NCI-H2171 (cell line): ENCODE measurements around the gene SALL2.
A peak's percentile ranks its signal among the peaks of the same experiment; 100 is the strongest.

ENCODE experiments used
- DNase-seq: peaks from one replicate; lab custom pipeline; 2025; lab: John Stamatoyannopoulos, UW

The SALL2 gene

GRCh38 chr14:21528381-21529348 is 2.5 kb upstream of the SALL2 start:
- peak; percentile 68 for DNase-seq

GRCh38 chr14:21527318-21527679 is 1.2 kb upstream of the SALL2 start:
- DNase-seq, result no peak

- DNase-seq, result peak; percentile 75
Observed at GRCh38 chr14:21526672-21527317, 649 bp upstream of the SALL2 start.

- peak; percentile 62 for DNase-seq
Observed at GRCh38 chr14:21525571-21525961, 580 bp downstream of the SALL2 start.

GRCh38 chr14:21524575-21525490 is 1.3 kb downstream of the SALL2 start:
- DNase-seq, result no peak

GRCh38 chr14:21523203-21523602 is 2.9 kb downstream of the SALL2 start:
- DNase-seq, result no peak

GRCh38 chr14:21521501-21521900 is 4.6 kb downstream of the SALL2 start:
- DNase-seq, result no peak

- DNase-seq, result no peak
Observed at GRCh38 chr14:21520767-21521166, 5.4 kb downstream of the SALL2 start.

- no peak for DNase-seq
Observed at GRCh38 chr14:21518725-21519124, 7.4 kb downstream of the SALL2 start.

- DNase-seq, result no peak
Observed at GRCh38 chr14:21514341-21514740, 11.8 kb downstream of the SALL2 start.

- peak; percentile 100 for DNase-seq
Observed at GRCh38 chr14:21510735-21511657, 15.2 kb downstream of the SALL2 start, which contains the start of gene METTL3. Gene METTL3 (minus strand): TSS chr14:21511340. CDS start chr14:21511223, 117 bp downstream.

- no peak for DNase-seq
Observed at GRCh38 chr14:21509432-21510143, 16.6 kb downstream of the SALL2 start.

- DNase-seq, result no peak
Observed at GRCh38 chr14:21506557-21506956, 19.6 kb downstream of the SALL2 start.

- no peak for DNase-seq
Observed at GRCh38 chr14:21505012-21505553, 21.1 kb downstream of the SALL2 start.

GRCh38 chr14:21503376-21503775 is 22.8 kb downstream of the SALL2 start:
- DNase-seq, result no peak

- DNase-seq, result no peak
Observed at GRCh38 chr14:21501568-21501967, 24.6 kb downstream of the SALL2 start.

- DNase-seq, result peak; percentile 93
Observed at GRCh38 chr14:21498540-21499526, 27.3 kb downstream of the SALL2 start.

GRCh38 chr14:21496453-21496852 is 29.7 kb downstream of the SALL2 start:
- DNase-seq, result no peak
